Mesothelial cell of epicardium (in vitro differentiated cells): Measurements from ENCODE around the gene ZFAND6. TPM values are rescaled to one million over a fixed set of nuclear protein-coding genes. Genes with fewer than 3 reads are reported as not detected.
"Not testable (repeated sequence)": the region's sequence is repeated elsewhere in the genome, so short reads cannot be mapped to it uniquely, and the experiment has no call there.

ENCODE experiments used
- DNase-seq, 2 experiments: peaks; one replicate each; pipeline ENCODE4 v3.0.0; 2021; ENCODE audit warnings: low spot score in 2 of 2; ENCODE audit not compliant: unreplicated experiment in 2 of 2
- H3K27ac Mint-ChIP-seq: 2 replicates; pipeline ENCODE4 v1.8.0; 2021; ENCODE audit warnings: mixed read lengths
- H3K27me3 Mint-ChIP-seq: 2 replicates; pipeline ENCODE4 v1.8.0; 2021; ENCODE audit warnings: low read depth, mixed read lengths
- H3K36me3 Mint-ChIP-seq: 2 replicates; pipeline ENCODE4 v1.8.0; 2021; ENCODE audit warnings: mixed read lengths
- H3K4me1 Mint-ChIP-seq: 2 replicates; pipeline ENCODE4 v1.8.0; 2021; ENCODE audit warnings: mixed read lengths
- H3K4me3 Mint-ChIP-seq: 2 replicates; pipeline ENCODE4 v1.8.0; 2021; ENCODE audit warnings: mild to moderate bottlenecking, moderate library complexity, mixed read lengths
- H3K9me3 Mint-ChIP-seq: 2 replicates; pipeline ENCODE4 v1.8.0; 2021; ENCODE audit warnings: mixed read lengths
- total RNA-seq: library from RNA; stranded (reverse); gene quantifications from 3 replicates; pipeline ENCODE4 v1.2.1, GENCODE V29; 2021
- TF ChIP-seq, protein P1 (sequence below): fragments of 200-600 bp; sonication (generic); IDR thresholded peaks from one replicate; pipeline ENCODE4 v1.5.0; 2021; ENCODE audit warnings: antibody characterized with exemption; ENCODE audit not compliant: unreplicated experiment

ZFAND6 gene
- total RNA-seq, 1 donor from 2014 or later: 88.8 TPM

DNA sequence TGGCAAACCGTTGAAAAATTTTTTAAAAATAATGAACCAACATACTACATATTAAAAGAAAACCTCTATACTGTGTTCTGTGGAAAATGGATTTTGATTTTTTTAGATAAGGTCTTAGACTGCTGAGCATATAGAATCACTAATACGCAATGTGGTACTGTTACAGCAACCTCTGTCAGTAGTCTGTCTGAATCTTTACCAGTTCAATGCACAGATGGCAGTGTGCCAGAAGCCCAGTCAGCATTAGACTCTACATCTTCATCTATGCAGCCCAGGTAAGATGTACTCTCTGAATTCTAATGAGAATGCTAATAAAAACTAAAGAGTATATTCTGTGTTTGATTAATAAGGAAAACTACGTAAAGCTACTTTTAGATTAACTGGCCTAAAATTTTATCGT, 62.1 kb downstream of the ZFAND6 start:
- no peak for DNase-seq
- Mint-ChIP-seq H3K36me3 (peaks cover 23% of the 10 kb centered on the region), H3K4me1 (no peaks in the 10 kb centered on the region), H3K27me3 (no peaks in the 10 kb centered on the region), H3K9me3 (no peaks in the 10 kb centered on the region), H3K4me3 (no peak overlapping the region), H3K27ac (no peak overlapping the region)
- TF ChIP-seq, protein P1, sequence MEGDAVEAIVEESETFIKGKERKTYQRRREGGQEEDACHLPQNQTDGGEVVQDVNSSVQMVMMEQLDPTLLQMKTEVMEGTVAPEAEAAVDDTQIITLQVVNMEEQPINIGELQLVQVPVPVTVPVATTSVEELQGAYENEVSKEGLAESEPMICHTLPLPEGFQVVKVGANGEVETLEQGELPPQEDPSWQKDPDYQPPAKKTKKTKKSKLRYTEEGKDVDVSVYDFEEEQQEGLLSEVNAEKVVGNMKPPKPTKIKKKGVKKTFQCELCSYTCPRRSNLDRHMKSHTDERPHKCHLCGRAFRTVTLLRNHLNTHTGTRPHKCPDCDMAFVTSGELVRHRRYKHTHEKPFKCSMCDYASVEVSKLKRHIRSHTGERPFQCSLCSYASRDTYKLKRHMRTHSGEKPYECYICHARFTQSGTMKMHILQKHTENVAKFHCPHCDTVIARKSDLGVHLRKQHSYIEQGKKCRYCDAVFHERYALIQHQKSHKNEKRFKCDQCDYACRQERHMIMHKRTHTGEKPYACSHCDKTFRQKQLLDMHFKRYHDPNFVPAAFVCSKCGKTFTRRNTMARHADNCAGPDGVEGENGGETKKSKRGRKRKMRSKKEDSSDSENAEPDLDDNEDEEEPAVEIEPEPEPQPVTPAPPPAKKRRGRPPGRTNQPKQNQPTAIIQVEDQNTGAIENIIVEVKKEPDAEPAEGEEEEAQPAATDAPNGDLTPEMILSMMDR: no peak

DNA sequence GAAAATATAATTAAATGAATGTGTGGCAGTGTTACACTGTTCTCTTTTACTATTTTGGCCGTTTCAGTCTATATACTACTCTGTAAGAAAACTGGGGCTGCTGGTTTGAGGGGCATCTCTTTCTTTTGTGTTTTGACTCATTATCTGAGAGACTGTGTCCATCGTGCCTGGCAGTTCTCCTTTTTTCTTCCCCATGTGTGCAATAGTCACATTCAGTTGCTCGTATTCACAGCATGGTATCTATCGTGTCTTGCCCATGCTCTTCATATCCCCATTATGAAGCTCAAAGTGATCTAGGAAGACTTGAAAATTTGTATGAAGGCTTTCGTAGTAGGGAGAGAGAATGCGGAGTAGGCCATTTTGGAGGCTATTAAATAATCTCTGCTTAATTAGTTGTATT, 63.6 kb downstream of the ZFAND6 start:
- no peak overlapping the region for H3K4me3 Mint-ChIP-seq
- no peak overlapping the region for H3K27ac Mint-ChIP-seq
- H3K27me3 Mint-ChIP-seq: no peaks in the 10 kb centered on the region
- H3K9me3 Mint-ChIP-seq: no peaks in the 10 kb centered on the region
- TF ChIP-seq, protein P1: no peak
- H3K36me3 Mint-ChIP-seq: peaks cover 25% of the 10 kb centered on the region
- no peak for DNase-seq
- no peaks in the 10 kb centered on the region for H3K4me1 Mint-ChIP-seq

DNA sequence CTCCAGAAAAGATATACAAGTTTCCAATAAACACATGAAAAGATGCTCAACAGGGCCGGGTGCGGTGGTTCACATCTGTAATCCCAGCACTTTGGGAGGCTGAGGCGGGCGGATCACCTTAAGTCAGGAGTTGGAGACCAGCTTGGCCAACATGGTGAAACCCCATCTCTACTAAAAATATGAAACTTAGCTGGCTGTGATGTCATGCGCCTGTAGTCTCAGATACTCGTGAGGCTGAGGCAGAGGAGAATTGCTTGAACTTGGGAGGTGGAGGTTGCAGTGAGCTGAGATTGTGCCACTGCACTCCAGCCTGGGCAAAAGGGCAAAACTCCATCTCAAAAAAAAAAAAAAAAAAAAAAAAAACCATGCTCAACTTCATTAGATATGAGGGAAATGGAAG, 67.8 kb downstream of the ZFAND6 start:
- H3K9me3 Mint-ChIP-seq, H3K27ac Mint-ChIP-seq, H3K4me1 Mint-ChIP-seq, H3K27me3 Mint-ChIP-seq, DNase-seq, H3K4me3 Mint-ChIP-seq: not testable (repeated sequence)
- H3K36me3 Mint-ChIP-seq: peaks cover 41% of the 10 kb centered on the region

DNA sequence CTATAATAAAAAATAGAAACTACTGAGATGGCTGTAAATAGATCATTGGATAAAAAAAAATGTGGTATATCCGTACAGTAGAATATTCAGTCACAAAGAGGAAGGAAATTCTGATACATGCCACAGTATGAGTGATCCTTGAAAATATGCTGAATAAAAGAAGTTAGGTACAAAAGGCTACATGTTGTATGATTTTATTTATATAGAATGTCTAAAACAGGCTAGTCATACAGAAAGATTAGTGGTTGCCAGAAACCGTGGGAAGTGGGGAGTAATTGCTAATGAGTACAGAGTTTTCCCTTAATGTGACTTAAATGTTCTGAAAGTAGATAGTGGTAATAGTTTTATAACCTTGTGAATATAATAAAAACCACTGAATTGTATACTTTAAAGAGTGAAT, 68.4 kb downstream of the ZFAND6 start:
- no peak overlapping the region for H3K4me3 Mint-ChIP-seq
- H3K27me3 Mint-ChIP-seq: no peaks in the 10 kb centered on the region
- H3K36me3 Mint-ChIP-seq: peaks cover 43% of the 10 kb centered on the region
- no peaks in the 10 kb centered on the region for H3K9me3 Mint-ChIP-seq
- TF ChIP-seq, protein P1: no peak
- no peak overlapping the region for H3K27ac Mint-ChIP-seq
- DNase-seq: no peak
- H3K4me1 Mint-ChIP-seq: no peaks in the 10 kb centered on the region

DNA sequence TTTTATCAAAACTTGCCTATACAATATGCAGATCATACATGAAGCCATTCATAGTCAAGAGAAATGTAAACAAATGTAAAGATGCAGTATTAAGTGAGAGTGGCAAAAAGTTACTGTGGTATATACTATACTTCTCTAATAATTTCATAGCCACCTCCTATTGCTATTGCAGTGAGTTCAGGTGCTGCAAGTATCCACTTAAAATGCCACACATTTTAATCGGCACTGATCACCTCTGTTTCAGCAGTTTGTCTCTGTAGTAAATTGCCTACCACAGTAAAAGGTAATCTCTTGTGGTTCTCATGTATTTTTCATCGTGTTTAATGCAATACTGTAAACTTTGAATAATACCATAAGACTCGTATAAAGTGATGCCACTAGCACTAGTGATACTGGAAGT, 72.9 kb downstream of the ZFAND6 start:
- no peaks in the 10 kb centered on the region for H3K27me3 Mint-ChIP-seq
- peaks cover 40% of the 10 kb centered on the region for H3K36me3 Mint-ChIP-seq
- no peak for DNase-seq
- no peaks in the 10 kb centered on the region for H3K9me3 Mint-ChIP-seq
- H3K4me3 Mint-ChIP-seq: no peak overlapping the region
- H3K27ac Mint-ChIP-seq: no peak overlapping the region
- H3K4me1 Mint-ChIP-seq: no peaks in the 10 kb centered on the region
- TF ChIP-seq, protein P1: no peak

DNA sequence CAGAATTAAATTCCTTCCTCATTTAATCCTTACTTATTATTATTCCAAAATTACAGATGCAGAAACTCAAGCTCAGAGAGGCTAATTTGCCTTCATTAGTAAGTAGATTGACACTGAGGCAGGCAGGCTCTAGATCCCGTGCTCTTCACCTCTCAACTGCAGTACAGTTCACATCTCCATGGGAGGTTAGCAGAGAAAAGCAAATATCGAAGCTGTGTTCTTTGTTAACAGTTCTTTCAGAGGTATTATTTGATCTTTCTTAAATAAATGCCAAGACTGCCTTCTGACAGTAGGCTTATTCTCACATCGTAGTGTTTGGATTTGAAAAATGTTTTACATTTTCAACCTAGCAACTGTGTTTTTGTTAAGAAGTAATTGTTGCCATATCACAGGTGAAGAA, 77.4 kb downstream of the ZFAND6 start:
- TF ChIP-seq, protein P1: no peak
- no peaks in the 10 kb centered on the region for H3K4me1 Mint-ChIP-seq

More for the DNA sequence above, 77.4 kb downstream of the ZFAND6 start:
- DNase-seq: no peak
- Mint-ChIP-seq H3K36me3 (peaks cover 26% of the 10 kb centered on the region), H3K4me3 (no peak overlapping the region), H3K9me3 (no peaks in the 10 kb centered on the region), H3K27me3 (no peaks in the 10 kb centered on the region), H3K27ac (no peak overlapping the region)
